GM12878 (cell line): ENCODE data around the gene MGMT.

ENCODE experiments used
- CHD2 ChIP-seq: IDR thresholded peaks from 2 replicates; pipeline ENCODE4 v1.6.1; 2011; ENCODE audit warnings: low read depth, low read length, improper control_type of control experiment, borderline replicate concordance
- E4F1 ChIP-seq: fragments of 450-650 bp; IDR thresholded peaks from 2 replicates; pipeline ENCODE4 v1.6.1; 2018; ENCODE audit warnings: borderline replicate concordance, mild to moderate bottlenecking; ENCODE audit not compliant: partially characterized antibody
- SIN3A ChIP-seq: IDR thresholded peaks from 2 replicates; pipeline ENCODE4 v1.6.1; 2012; ENCODE audit warnings: low read depth, low read length, improper control_type of control experiment
- SPI1 ChIP-seq: IDR thresholded peaks from 2 replicates; pipeline ENCODE4 v1.6.1; 2011; ENCODE audit warnings: low read depth, mild to moderate bottlenecking, low read length, moderate library complexity, borderline replicate concordance; ENCODE audit not compliant: insufficient read depth

GRCh38 chr10:129466703-129467358, at the start of gene MGMT:
- TF ChIP-seq SIN3A (no peak), CHD2 (no peak), E4F1 (peak; percentile 58), SPI1 (no peak)
